NCI-H526 (cell line): Measurements from ENCODE around the gene PIMREG.
A peak's percentile ranks its signal among the peaks of the same experiment; 100 is the strongest.

Experiments
- DNase-seq, 2 experiments: peaks; one replicate each; lab custom pipeline; 2025; lab: John Stamatoyannopoulos, UW

Gene PIMREG

DNA sequence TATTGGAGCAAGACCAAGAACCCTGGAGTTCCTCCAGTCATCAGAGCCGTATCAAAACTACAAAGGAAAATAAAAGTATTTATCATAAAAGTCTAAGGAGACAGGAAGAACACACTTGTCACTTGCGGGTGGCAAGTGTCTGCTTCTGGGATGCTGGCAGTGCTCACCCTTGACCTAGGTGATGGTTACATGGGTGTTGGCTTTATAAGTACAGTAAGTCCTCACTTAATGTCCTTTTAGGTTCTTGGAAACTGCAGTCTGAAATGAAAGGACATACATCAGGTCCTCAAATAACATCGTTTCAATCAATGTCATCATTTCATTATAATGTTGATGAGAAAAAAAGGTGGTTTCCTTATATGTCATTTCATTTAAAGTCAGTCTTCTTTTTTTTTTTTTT is 6.3 kb upstream of the PIMREG start:
- no peak for DNase-seq

GRCh38 chr17:6439951-6440350 is 4.3 kb upstream of the PIMREG start:
- DNase-seq, result no peak

GRCh38 chr17:6442775-6443174 is 1.5 kb upstream of the PIMREG start:
- DNase-seq, result no peak

DNA sequence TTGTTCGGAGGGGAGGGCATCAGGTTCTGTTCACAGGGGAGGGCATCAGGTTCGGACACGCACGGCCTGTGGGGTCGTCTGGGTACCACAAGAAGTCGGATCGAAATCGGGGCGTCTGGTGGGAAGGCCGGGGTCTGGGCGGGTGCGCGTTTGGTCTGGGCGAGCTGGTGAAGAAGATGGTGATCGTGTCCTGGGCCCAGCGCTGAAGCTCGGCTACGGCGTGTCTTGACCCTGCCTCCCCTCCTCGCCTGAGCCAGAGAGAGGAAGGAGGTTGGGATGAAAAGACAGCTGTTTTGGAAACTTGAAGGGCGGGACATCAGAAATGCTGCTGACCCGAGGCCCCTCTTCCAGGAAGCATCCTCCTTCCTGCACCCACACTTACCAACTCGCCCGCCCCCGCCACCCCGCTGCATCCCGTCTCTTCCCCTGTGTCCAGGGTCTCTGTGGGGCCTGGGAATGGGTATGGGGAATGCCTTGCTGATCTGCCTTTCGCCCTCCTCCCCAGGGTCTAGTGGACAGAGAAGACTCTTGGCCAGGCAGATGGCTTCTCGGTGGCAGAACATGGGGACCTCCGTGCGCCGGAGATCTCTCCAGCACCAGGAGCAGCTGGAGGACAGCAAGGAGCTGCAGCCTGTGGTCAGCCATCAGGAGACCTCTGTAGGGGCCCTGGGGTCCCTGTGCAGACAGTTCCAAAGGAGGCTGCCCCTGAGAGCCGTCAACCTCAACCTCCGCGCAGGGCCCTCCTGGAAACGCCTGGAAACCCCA is 498 bp downstream of the PIMREG start:
- no peak for DNase-seq

DNA sequence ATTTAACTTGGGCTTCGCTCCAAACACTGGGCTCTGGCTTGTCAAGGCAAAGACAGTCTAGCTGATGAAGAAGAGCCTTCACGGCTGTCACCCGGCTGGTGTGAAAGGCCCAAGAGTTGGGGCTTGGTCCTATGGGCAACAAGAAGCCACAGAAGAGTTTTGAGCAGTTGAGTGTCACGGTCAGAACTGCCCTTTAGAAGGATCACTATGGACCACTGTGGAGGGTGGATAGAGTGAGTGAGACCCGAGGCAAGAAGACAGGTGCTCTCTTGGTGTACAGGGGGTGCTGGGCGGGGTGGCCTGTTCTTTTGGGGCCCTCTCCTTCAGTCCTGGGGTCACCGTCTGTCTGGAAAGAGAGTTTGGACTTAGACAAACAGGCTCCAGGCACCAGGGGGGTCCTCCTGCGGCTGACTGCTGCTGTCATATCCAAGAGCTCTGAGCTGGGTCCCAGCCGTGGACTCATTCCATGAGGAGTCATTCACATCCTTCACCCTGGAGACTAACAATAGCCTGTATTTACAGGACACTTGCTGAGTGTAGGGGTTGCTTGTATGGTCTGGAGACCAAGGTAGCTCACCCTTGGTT is 2.4 kb downstream of the PIMREG start:
- no peak for DNase-seq

DNA sequence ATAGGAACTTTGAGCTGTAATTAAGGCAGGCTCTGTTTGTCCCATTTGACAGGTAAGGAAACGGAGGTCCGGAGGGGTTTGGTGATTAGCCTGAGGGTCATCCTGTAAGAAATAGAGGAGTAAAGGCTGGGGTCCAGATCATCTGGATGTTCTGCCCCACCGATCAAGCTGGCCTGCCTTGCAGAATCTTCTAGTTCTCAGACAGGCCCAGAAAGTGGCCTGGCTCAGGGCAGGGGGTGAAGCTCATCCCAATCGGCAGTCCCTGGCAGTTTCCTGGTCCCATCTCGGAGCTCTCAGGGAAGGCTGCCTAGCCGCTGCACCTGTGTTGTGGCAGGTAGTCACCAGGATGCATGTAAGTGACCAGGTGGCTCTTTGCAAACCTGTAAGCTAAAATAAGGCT is 4.2 kb downstream of the PIMREG start:
- DNase-seq, result no peak

- DNase-seq, result no peak
Observed at GRCh38 chr17:6449307-6449706, 5.1 kb downstream of the PIMREG start.

DNA sequence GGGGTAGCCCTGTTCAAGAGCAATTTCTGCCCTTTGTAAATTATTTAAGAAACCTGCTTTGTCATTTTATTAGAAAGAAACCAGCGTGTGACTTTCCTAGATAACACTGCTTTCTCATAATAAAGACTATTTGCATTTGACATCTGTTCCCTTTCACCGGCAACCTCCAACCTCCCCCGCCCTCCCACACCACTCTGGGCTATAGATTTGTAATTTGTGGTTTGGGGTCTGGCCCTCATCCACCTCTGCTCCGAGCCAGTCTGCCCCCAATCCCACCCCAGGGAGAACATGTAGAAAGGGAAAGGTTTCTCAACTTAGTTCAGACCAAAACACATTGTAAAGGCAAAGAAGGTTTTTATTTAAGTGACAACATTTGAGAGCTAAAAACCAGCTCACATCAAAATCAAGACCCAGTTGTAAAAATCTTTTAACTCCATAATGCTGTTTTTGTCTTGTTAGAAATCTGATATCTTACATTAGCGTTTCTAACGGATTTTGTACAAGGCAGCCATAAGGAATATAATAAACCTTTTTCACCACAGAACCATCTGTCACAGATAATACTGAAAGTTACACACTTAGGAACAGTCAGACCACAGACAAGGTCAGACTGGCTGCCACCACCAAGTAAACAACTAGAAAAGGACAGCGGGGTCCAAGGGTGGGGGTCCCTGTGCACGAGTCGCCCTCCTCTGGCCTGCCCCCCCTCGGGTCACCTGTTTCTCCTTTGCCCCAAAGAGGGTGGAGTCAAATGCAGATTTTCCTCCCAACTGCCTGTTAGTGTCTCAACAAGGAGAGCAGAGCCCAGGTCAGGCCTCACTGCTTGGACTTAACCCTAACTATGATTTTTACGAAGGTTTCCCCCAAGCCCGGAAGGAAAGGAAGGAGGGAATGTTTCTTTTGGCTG is 6.9 kb downstream of the PIMREG start:
- DNase-seq, result no peak

- DNase-seq, result no peak
Observed at GRCh38 chr17:6452471-6453266, 8.4 kb downstream of the PIMREG start.

DNA sequence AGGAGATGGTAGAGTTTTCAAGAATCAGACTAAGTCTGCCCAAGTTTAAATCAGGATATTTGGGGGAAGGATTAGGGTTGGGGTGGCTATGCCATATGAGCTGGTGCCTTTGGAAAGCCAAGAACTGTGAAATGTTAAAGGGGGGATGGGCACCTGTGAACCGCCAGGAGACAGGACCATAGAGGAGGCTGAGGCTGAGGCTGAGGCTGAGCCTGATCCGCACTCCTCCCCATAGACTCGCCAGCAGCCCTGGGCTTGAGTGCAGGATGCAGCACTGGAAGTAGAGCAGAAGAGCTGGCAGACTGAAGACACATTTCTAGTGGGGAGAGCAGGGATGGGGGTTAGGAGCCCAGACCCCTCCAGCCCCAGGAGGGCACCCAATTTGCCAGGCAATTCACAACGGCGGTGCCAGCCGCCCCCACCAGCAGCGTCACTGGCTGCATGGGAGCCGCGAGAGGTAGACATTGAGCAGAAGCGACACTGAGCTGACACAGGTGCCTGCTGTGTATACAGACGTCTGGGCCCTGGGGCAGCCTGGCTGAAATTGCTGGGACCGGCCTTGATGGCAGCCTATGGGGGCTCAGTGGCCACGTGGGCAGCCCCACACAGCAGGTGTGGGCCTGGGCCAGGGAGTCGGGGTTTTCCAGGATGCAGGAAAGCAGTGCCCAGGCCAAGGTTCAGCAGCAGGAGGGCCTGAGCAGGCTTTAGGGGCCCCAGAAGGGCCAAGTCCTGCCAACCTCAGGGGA is 9.2 kb downstream of the PIMREG start:
- no peak for DNase-seq

GRCh38 chr17:6454495-6455320 is 10.5 kb downstream of the PIMREG start:
- DNase-seq, result no peak

GRCh38 chr17:6455321-6455705 is 11.1 kb downstream of the PIMREG start:
- DNase-seq, result peak in 1 of 2 experiments; percentile 73

- no peak for DNase-seq
Observed at GRCh38 chr17:6456321-6456720, 12.1 kb downstream of the PIMREG start.

GRCh38 chr17:6456914-6457687 is 12.8 kb downstream of the PIMREG start:
- DNase-seq, result no peak

DNA sequence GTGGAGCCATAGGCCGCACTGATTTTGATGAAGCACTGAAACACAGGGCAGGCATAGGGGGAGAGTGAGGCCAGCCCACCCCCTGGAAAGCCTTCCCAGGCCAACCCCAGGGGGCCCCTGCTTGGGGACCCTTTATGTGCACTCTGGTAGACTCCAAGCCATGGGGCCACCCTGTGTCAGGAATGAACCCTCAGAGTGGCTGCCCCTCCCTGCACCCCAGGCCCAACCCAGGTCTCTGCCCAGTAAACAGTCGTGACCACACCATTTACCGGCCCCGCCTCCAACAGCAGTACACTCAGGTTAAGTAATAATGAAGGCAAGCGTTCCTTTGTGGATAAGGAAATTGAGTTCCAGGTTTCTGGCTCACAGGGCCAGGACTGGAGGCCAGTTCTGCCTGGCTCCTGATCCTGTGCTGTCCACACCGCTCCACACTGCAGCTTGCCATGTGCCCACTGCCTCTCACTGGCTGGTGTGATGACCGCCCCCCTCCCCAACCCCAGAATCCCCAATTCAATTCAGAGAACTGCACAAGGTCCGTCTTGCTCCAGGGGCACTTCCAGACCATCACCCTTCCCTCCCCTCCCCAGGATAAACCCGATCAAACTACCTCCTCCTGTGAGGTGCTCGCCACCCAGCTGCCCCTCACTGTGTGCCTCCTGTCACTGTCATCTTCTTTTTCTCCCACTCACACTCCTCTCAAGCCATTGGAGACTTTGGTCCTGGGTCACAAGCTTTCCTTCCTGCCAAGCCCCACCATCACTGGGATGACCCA is 13.6 kb downstream of the PIMREG start:
- no peak for DNase-seq

GRCh38 chr17:6458460-6458950 is 14.2 kb downstream of the PIMREG start:
- no peak for DNase-seq

GRCh38 chr17:6460531-6461161 is 16.4 kb downstream of the PIMREG start:
- no peak for DNase-seq

DNA sequence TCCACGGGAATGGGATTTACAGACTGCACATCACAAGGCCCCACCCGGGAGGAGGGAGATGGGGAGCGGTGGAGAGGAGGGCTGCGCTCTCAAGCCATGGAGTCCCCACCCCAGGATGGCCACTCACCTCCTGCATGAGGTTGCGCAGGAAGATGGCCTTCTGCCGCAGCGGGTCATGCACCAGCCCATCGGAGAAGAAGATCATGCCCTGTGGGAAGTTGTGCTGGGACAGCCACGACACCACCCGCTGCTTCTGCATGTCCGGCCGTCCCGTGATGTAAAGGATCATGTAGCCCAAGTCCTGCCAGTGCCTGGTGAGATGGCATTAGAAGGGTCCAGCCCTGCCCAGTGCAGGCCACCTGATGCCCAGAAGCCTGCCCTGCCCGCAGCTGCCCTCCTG is 17.0 kb downstream of the PIMREG start:
- DNase-seq, result no peak
